Colonic mucosa (tissue), 4 donors: ENCODE measurements around the gene TRMT2A. TPM values are rescaled to one million over a fixed set of nuclear protein-coding genes. Genes with fewer than 3 reads are reported as not detected.

Source experiments
- DNase-seq: peaks from one replicate; pipeline ENCODE4 v3.0.0-alpha.2; 2020
- H3K27ac ChIP-seq: fragments of 200-600 bp; one replicate; pipeline ENCODE4 v1.8.0; 2021
- H3K27me3 ChIP-seq: fragments of 200-600 bp; one replicate; pipeline ENCODE4 v1.8.0; 2021
- H3K36me3 ChIP-seq: fragments of 200-600 bp; one replicate; pipeline ENCODE4 v1.8.0; 2021
- H3K4me1 ChIP-seq: fragments of 200-600 bp; one replicate; pipeline ENCODE4 v1.8.0; 2021; ENCODE audit warnings: mild to moderate bottlenecking
- H3K4me3 ChIP-seq: fragments of 200-600 bp; one replicate; pipeline ENCODE4 v1.8.0; 2021
- H3K9ac ChIP-seq, 2 donors: one replicate each; pipeline ENCODE4 v1.7.0; 2013; ENCODE audit warnings: control low read depth in 2 of 2, low read depth in 2 of 2, low read length in 2 of 2
- H3K9me3 ChIP-seq: fragments of 200-600 bp; one replicate; pipeline ENCODE4 v1.8.0; 2021
- CTCF ChIP-seq: fragments of 200-600 bp; IDR thresholded peaks from one replicate; pipeline ENCODE4 v1.8.0; 2022; ENCODE audit warnings: antibody characterized with exemption, mild to moderate bottlenecking
- intact Hi-C: fragments of 100-400 bp; cut with DNase I; formaldehyde crosslinking; loops from one replicate; pipeline ENCODE4 v1.14.1; 2022
- total RNA-seq, 2 donors: library from RNA; stranded (reverse); fragmentation: NEBNext Ultra II Directional in 1 of 2; extraction: Animal tissue kit (Norgen Biotek cat#: 25700) in 1 of 2; gene quantifications; one replicate each; pipeline ENCODE4 v1.2.1, GENCODE V29; 2021
- donor health status: healthy.
- donor health status: DM: no; HTN: no; CAD: no.
- donor health status: DM: no; HTN: no; CAD: no.

TRMT2A gene
- total RNA-seq, 2 donors from 2014 or later = 31.9 to 63.6 TPM

GRCh38 chr22:20147237-20147988 is 30.4 kb upstream of the TRMT2A start:
- no peaks in the 10 kb centered on the region for H3K27me3 ChIP-seq
- no peak overlapping the region for H3K9ac ChIP-seq
- no peak for TF ChIP-seq CTCF
- no peaks in the 10 kb centered on the region for H3K4me1 ChIP-seq
- no peaks in the 10 kb centered on the region for H3K9me3 ChIP-seq
- H3K36me3 ChIP-seq = no peaks in the 10 kb centered on the region
- H3K4me3 ChIP-seq = no peak overlapping the region
- intact Hi-C loops = no loop called here
- no peak overlapping the region for H3K27ac ChIP-seq
- DNase-seq = no peak

DNA sequence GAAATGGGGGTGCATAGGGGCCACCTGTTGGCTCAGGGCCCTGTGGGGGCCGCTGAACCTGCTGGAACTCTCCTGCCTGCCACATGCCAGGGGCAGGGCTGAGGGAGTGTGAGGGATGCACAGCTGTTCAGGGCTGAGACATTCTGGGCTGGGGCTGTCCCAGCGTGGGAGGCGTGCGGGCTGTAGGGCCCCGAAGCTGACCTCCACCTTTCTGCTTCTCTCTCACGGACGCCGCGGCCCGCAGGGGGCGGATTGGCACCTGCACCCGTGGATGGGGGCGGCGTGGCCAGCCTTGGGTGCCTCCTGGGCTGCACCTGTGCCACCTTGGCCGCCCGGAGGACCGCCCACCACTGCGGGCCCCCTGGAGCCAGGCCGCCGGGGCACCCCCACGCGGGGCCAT is 29.8 kb upstream of the TRMT2A start:
- no peak for TF ChIP-seq CTCF
- Histone ChIP-seq H3K36me3 (no peaks in the 10 kb centered on the region), H3K27ac (no peak overlapping the region), H3K9me3 (no peaks in the 10 kb centered on the region), H3K9ac (no peak overlapping the region), H3K27me3 (no peaks in the 10 kb centered on the region), H3K4me3 (no peak overlapping the region), H3K4me1 (no peaks in the 10 kb centered on the region)
- DNase-seq = no peak
- intact Hi-C loops = no loop called here

DNA sequence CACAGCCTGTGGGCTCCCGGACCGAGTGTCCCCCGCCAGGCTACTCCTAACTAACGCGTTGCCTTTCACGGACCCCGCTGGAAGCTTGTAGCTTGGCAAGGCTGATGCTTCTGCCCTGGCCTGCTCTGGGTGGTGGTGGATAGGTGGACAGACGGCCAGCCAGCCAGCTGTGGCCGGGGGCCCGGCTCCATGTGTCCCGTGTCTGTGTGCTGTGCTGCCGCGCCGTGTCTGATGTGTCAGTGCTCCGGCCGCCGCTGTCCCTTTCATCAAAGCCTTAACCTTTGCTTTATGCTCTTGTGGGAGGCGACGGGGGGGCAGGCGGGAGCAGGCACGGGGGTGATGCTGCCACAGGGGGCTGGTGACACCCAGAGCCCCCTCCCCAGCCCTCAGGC is 28.8 kb upstream of the TRMT2A start:
- intact Hi-C loops = no loop called here
- no peaks in the 10 kb centered on the region for H3K27me3 ChIP-seq
- H3K9me3 ChIP-seq = no peaks in the 10 kb centered on the region
- H3K4me1 ChIP-seq = no peaks in the 10 kb centered on the region
- no peaks in the 10 kb centered on the region for H3K36me3 ChIP-seq
- DNase-seq = no peak
- no peak overlapping the region for H3K9ac ChIP-seq
- no peak overlapping the region for H3K27ac ChIP-seq
- no peak overlapping the region for H3K4me3 ChIP-seq
- TF ChIP-seq CTCF = no peak

DNA sequence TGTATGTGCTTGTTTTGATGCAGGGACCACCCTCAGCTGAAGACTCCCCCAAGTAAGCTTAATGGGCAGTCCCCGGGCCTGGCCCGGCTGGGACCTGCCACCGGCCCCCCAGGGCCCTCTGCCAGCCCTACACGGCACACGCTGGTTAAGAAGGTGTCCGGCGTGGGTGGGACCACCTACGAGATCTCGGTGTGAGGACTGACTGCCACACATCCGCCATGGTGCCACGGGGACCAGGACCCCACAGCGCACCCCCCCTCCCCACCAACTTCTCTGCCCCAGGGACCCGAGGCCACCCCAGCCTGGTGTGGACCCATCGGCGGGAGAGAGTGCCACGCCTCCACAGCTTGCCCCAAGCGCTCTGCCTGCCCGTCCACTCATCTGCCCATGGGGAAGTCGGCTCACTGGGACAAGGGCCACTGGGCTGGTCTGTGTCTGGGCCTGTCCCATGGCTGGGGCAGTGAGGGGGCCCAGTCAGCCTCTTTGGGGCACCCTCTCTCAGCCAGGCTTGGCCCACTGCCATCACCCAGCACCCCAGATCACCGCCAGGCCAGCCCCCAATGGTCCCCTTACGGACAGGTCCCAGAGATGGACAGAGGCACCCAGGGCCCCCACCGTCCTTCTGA is 28.3 kb upstream of the TRMT2A start:
- intact Hi-C loops = no loop called here
- Histone ChIP-seq H3K9me3 (no peaks in the 10 kb centered on the region), H3K4me3 (no peak overlapping the region), H3K4me1 (no peaks in the 10 kb centered on the region), H3K27me3 (no peaks in the 10 kb centered on the region), H3K27ac (no peak overlapping the region), H3K9ac (no peak overlapping the region), H3K36me3 (no peaks in the 10 kb centered on the region)
- no peak for DNase-seq
- no peak for TF ChIP-seq CTCF

- Histone ChIP-seq H3K27me3 (no peaks in the 10 kb centered on the region), H3K9me3 (no peaks in the 10 kb centered on the region), H3K4me1 (no peaks in the 10 kb centered on the region), H3K27ac (no peak overlapping the region), H3K4me3 (no peak overlapping the region), H3K9ac (no peak overlapping the region), H3K36me3 (no peaks in the 10 kb centered on the region)
- no peak for TF ChIP-seq CTCF
- no peak for DNase-seq
- intact Hi-C loops = no loop called here
Observed at GRCh38 chr22:20143883-20144665, 27.0 kb upstream of the TRMT2A start.
